Activated T-cell treated with anti-CD3 and anti-CD28 coated beads for 1 hour (primary cell): ENCODE data around the gene CRACR2A.

Experiments used
- DNase-seq: peaks from one replicate; pipeline ENCODE4 v3.0.0-alpha.2; 2020; ENCODE audit warnings: low read depth

Gene CRACR2A

DNA sequence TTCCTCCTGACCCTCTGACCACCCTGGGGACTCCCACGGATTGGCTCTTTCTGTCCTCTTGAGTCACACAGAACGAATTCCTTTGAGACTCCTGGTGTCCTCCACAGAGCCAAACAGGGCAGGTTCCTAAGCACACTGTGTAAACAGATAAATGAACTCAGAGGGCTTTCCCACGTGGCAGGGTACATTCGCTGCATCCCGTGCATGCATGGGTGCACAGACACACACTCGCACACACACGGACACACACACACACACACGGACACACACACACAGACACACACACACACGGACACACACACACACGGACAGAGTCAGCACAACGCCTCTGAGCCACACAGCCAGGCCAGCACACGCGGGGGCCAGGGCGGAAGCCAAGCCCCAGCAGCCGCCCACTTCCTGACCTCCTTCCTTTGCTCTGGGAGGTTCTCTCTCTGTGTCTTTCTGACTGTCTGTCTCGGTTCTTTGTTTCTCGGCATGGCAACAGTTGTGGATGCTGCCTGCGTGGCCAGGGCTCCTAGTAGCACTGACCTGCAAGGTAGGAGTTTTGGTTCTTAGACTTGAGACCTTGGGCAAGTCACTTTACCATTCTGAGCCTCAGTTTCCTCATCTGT lies 706 bp downstream of the CRACR2A start:
- peak; percentile 47 for DNase-seq

DNA sequence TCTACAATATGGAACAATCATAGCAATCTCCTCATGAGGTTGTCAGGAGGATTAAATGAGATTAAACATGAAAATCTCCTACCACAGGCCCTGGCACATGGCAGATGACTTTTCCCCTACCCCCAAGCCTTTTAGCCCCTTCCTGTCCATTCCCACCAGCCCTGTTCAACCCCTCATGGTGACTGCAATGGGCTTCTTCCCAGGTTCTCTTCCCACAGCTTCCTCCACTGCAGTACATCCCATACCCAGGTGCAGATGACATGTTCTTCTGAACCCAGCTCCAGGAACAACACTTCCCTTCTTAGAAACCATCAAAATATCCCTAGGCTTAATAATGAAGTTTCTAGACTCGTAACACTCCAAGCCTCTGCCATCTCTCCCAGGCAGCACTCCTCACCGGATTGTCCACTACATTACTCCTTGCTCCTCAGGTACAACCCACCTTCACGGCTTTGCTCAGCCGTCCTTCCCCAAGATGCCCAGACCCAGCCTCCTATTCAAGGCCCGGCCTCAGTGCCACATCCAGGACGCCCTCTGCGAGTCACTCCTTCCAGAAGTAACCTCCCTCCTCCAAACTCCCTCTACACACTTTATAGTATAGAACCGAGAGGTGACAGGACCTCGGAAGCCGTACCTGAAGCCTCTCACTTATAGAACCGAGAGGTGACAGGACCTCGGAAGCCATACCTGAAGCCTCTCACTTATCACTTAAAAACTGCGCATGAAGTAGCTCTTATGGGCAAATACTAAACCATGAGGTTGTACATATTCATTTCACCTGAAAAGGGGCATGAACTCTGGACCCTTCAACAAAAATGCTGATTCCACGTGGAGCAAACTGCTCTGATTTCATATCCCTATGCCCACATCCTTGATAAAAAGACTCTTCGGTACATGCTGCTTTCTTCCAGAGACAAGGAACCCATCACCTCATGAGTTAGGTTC lies 1.5 kb downstream of the CRACR2A start:
- no peak for DNase-seq

DNA sequence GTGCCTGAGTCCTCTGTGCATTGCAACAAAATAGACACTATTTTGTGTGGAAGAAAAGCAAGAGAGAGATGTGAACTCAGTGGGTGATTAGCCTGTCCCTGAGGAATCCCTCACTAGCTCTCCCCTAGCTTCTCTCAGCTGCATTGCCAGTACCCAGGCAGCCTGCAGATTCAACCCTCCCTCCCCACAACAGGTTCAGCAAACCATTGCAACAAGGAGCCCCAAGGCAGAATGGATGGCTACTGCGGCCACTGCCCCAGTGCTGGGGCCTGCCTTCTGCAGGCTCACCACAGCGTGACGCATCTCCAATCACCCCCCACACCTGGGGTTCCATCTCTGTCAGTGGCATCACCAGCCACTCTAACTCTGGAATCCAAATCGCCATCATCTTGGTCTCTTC lies 2.3 kb downstream of the CRACR2A start:
- DNase-seq, result no peak

DNA sequence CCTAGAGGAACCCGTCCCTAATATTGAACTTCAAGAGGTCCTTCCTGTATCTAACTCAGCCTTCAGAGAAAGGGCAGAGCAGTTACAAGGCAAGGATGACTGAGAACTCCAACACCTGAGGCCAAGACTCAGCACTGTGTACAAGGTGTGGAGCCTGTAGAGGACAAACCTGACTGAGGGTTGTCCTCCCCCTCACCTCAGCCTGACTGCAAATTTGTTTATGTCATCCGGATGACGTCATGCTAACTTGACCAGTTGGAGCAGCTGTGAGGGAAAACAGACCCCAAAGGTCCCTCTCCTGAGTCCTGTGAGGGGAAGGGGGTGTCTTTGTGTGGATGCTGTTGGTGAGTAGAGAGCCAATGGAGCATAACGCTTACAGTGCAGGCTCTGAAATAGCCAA lies 4.3 kb downstream of the CRACR2A start:
- DNase-seq, result no peak

DNA sequence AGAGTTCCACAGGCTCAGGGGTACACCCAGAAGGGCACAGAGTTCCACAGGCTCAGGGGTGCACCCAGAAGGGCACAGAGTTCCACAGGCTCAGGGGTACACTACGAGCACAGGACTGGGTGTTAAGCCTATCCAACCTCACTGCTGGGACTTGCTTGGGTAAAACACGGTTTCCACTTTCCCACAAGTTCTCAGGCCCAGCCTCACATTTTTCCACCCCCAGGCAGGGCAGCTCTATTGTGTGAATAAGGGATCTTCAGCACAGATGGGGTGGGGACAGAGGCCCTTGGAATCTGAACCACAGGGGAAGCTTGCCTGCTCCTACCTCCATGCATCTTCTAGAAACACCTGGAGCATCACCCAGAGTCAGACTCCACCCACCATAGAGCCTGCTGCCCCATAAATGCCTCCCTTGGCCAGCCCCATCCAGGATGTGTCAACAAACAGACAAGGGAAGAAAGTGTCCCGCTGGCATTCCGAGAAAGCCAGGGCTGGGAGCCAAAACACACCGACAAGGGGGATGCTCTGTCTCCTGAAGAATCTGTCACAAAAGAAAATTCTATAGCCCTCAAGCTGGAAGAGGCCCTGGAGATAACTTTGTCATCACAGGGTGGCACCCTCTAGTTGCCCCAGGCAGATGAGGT lies 4.8 kb downstream of the CRACR2A start:
- no peak for DNase-seq

DNA sequence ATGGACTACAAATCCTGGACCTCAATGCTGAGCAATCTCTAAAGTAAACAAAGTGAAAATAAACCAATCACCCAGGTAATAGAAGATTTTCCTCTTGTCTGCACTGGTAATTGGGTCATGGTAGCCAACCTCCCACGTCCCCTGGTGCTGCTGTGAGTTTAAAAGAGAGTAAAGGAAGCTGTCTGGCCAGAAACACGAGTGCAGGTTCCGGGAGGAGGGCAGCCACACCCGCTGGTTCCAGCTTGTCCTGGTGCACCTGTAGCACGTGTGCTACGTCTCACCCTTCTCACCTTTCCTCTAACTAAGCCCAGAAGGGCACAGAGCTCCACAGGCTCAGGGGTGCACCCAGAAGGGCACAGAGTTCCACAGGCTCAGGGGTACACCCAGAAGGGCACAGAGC lies 5.4 kb downstream of the CRACR2A start:
- DNase-seq, result no peak

DNA sequence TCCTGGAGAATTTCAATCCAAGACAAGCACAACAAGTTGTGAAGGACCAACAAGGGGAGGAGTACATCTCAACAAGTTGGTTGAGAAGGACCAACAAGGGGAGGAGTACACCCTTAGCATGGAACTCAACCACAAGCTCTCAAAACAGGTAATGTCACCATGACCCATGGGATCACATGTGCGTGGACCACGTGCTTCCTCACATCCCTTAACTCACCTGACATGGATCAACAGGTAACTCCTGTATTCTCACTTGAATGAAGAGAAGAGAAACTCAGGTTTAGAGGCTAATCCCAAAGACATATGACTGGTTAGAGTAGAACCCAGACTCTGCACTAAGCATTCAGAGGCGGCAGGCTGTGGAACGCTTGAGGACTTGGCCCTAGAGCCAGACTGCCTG lies 6.2 kb downstream of the CRACR2A start:
- no peak for DNase-seq

DNA sequence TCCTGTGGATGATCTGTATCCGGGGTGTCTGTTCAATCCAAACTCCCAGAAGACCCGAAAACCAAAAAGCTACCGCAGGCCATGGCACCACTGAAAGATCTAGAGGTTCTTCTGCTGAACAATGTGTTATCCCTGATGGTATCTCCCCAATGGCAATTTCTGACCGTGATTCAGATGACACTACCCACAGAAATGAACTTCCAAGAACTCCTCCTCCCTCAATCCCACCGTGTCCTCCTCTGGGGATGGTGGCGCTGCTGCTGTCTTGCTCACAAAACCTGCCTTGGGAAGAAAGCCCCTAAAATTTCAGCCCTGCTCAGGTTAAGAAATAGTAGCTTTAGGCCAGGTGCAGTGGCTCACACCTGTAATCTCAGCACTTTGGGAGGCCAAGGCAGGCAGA lies 7.8 kb downstream of the CRACR2A start:
- no peak for DNase-seq

DNA sequence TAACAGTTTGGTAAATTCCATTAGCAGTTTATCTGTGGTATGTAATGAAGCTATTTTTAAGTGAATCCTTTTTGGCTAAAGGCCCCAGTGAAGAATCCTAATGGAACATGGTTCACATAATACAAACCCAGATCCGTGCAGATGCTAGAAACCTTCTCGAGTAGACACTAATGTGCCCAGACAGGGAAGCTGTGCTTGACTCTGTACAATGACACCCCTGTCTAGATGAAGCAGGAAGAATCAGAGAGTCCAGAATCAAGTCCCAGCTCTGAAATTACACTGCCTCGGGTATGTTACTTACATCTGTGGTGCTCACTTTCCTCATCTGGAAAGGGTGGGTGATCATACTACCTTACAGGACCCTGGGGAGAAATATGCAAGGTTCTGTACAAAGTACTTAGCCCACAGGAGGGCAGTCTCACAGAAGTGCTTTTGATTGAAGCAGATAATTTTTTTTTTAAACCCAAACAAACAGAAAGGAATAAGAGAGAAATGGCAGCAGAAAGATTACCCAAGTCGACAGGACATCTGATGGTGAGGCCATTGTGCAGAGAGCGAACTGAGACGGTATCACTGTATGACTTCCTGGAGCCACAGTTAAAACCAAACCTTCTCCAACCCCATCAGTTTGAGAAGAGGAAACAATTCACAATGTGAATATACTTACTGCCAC lies 8.5 kb downstream of the CRACR2A start:
- DNase-seq, result no peak

DNA sequence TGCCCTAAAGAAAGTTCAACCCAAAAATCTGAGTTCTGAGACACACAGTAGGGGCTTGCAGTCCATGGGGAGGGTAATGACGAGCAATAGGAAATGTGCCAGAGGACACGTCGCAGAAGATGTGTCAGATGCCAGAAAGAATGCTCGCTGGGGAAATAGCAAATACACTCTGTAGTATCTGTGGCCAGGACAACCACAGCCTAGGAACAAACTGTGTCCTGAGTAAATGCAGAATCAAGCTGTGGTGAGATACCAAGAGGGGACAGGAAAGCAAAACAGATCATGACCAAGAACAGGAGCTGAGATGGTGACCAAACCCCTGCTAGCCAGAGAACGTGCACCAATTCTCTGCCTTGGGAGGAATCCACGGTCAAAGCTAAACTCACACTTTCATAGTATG lies 9.1 kb downstream of the CRACR2A start:
- no peak for DNase-seq

DNA sequence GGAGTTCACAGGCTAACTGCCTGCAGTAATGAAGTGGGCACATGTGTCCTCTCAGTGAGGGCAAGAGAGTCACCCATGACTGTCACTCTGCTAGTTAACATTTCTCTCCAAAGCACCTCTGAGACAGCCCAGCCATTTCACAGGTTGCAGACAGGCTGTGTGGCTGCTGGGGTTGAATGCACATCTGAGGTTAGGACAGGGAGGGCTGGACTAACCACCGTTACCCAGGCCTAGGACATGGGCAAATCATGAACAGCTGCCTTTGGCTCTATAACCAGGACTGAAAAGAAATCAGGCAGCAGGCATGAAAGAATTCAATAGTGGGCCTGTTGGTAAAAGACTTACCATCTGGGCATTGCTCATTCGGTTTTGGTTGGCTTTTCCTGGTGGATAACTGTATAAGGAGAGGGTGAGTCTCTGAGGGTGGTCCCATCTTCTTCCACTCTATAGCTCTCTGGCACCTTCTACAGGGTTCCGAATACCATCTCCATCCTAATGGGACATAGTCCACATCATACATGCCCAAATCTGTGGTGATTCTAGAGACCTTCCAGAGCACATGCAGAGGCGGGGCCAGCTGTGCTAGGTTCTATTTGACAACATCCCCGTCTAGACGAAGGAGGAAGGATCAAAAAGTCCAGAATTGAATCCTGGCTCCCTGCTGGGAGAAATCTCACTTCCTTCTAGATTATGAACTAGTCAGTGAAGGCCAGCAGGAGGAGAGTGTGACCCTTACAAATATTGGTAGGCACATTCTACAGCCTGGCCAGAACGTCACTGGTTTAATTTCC lies 10.8 kb downstream of the CRACR2A start:
- no peak for DNase-seq

DNA sequence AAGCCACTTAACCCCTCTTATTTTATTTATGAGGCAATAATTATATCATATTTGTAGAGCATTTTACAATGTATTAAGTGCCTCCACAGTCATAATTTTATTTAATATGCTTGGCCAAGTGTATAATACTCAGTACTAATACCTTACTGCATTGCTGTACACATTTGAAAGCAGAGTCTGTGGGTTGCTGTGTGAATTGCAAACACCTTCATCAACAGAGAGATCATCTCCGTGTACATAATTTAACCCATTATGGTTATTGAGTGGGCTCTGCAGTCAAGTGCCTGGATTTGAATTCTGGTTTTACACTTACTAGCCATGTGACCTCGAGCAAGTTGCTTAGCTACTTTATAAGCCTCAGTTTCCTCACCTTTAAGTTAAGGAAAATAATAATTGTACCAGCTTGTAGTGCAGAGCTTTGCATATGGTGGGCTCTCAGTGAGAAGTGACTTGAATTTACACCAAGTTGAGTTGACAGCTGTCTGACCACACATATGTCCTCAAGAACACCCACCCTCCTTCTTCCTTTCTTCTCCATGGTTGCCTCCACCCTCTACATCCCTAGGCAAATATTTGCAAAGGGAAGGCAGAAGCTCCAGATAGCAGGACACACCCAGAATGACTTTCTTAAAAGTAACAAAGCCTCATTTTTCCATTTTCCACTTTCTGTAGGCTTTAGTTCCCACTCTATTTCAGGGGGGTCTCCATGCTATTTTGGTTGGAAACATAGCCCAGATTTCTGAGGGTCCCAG lies 12.3 kb downstream of the CRACR2A start:
- DNase-seq, result no peak

DNA sequence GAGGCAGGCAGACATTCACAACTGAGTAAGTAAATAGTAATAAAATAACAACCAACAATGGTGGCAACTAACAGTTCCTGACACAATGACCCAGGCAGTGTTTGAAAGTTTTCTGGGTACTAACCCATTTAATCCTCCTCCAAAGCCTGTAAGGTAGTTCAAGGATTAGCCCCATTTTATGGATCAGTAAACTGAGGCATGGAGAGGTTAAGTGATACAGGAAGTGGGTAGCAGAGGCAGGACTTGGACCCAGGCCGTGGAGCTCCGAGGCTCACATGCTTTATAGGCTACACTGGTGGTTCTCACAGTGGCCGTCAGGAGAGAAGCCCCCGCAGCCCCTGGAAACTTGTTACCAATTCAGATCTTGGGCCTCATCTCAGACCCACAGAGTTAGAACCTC lies 17.5 kb downstream of the CRACR2A start:
- DNase-seq, result no peak

DNA sequence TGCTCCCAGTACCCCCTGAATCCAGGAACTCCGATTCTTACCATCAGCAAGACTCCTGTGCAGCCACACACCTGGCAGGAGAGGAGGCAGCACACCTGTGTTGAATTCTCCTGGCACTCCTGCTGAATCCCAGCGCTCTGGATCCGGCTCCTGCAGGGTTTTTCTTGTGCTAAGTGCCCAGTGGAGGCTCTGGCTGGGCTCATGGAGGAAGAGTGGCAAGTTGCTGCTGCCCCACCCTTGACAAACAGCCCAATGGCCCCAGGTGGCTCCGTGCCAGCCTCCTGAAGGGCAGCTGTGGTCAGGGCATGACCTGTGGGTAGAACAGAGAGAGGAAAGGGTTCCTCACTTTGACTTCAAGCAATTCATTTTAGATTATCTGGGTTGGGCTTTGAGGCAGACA lies 20.0 kb downstream of the CRACR2A start:
- no peak for DNase-seq

DNA sequence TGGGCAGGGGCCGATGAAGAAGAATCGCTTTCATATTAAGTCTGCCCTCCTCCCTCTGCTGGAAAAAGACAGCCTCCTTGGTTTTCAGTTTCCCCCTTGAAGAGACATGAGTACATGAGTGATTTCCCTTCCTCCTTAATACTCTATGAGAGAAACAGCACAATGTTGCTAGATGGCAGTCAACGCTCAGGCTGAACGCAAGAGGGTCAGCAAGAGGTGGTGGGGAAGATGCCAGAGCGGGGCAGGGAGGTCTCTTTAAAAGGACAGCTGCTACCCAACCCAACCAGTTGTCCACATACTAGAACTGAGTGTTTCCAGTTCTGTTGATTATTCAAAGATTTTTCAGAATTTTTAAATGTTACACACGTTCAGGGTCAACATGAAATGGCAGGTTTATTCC lies 22.8 kb downstream of the CRACR2A start:
- DNase-seq, result no peak

DNA sequence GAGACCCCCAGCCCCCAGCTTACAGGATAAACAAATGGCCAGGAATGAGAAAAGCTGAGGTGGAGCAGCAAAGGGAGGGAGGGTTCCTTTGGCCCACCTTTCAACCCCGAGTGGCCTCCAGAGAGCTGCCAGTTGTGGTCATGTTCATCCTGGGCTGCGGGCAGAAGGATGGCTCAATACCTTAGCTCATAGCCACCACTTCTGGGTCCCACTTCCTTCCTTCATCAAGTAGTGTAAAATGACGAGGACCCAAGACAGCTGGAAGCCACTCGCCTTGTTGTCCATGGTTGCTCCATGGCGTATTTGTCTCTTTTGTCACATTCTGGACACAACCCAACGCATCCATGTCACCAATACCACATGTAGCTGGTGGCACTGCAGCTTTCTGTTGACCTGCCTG lies 24.2 kb downstream of the CRACR2A start:
- DNase-seq, result no peak

DNA sequence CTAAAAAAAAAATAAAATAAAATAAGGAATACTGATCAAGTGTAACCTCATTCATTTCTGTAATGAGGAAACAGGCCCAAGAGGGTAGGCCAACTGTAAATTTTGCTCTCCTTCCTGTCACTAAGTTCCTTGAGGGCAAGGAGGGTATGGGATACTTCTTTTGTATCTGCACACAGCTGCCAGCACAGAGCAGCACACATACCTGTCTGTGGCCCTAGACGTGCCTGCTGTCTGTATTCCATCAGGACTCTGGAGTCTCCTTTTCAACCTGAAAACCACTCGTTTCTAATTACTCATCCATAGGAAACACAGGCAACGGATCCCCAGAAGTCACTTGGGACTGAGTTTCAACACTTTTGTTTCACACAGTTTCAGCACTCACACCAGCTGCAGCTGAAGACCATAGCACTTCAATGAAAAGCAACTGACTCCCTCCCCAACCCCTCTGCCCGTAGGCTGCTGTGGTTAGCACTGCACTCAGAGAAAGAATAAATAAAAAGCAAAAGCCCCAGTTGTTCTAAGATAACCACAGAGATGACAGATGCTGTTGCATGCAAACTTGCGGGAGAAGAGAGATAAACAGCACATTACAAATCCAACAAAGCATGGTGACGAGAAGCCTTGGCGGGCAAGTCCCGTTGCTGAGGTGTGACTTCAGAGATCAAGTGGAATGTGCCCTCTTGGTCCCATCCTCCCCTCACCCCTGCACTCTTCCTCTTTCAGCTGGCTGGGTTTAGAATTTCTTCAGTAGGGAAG lies 24.9 kb downstream of the CRACR2A start:
- no peak for DNase-seq

DNA sequence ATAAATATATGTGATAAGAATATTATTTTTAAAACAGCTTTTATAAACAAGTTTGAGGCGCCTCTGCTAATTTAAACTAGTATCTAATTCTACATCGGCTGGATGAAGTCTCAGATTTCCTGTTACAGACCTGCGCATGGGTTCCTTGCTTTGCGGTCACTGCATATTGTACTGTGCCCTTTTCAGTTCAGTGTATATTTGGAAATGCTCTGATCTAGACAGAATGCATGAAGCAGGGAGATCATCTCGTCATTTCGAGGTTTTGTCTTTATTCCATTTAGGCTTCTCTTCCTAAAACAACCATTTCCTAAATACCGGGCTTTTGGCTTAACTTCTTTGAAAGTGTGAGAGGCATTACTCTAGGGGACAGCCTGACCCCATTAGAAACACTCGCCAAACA lies 25.6 kb downstream of the CRACR2A start:
- no peak for DNase-seq

DNA sequence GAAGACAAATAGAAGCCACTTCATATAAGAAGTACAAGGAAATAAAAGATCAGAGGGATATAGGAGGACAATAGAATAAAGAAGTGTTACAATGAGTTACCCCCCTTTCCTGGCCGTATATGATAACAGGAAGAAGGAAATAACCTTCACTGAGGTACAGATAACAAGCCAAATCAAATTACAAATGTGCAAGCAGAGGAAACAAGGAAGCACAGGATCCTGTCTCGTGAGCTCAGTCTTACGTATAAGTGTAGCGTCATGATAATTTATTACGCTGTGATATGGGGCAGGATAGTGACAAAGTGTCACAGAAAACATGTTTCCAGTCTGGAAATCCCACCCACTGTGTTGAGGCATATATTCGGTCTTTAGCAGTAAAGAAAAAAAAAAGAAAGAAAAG lies 26.5 kb downstream of the CRACR2A start:
- no peak for DNase-seq

DNA sequence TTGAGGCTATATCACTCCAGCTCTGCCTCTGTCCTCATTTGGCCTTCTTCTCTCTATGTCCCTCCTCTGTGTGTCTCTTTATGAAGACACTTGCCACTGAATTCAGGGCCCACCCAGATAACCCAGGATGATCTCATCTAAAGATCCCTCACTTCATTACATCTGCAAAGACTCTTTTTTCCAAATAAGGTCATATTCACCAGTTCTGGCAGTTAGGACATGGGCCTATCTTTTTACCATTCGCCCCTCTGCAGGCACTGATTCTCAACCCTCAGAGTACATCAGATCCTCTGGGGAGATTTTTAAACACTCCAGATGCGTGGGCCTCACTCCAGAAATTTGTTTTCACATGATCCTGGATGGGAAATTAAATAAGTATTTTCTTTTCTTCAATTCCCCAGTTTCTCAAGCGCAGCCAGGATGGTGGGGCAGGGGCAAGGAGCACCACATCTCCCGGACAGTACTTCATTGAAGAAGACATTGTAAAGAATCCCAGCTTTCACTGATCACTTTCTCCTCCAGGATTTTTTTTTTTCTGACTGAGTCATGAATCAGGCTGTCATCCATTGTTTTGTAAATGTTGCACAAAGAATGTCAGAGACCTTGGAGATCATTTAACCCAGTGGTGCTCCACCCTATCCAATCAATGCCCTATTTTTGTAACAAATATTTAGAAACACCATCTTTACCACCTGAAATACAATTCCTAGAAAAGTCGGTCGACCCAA lies 27.4 kb downstream of the CRACR2A start:
- DNase-seq, result no peak
